Psoas muscle (tissue), 8 donors: ENCODE data around the gene C1QB. TPM values are rescaled to one million over a fixed set of nuclear protein-coding genes. Genes with fewer than 3 reads are reported as not detected.

Experiments
- ATAC-seq, 4 donors: fragments of 200-7000 bp; cut with Tn5 transposase; one replicate each; pipeline ENCODE4 v1.9.1; 2020; ENCODE audit warnings: moderate library complexity in 3 of 4, mild to moderate bottlenecking in 2 of 4
- DNase-seq, 2 donors: peaks; one replicate each; pipeline ENCODE4 v3.0.0-alpha.2; 2020
- H3K27ac ChIP-seq: fragments of 200-600 bp; one replicate; pipeline ENCODE4 v1.8.0; 2022
- H3K27me3 ChIP-seq, 3 donors: fragments of 200-600 bp in 1 of 3; one replicate each; pipeline versions ENCODE4 v1.6.1 to v1.8.0; 2013 to 2022; ENCODE audit warnings: low read length in 2 of 3, mild to moderate bottlenecking in 2 of 3, moderate library complexity in 1 of 3; ENCODE audit not compliant: insufficient read depth in 3 of 3
- H3K36me3 ChIP-seq, 2 donors: fragments of 200-600 bp in 1 of 2; one replicate each; pipeline versions ENCODE4 v1.6.1 to v1.8.0; 2013 to 2022; ENCODE audit warnings: low read depth in 1 of 2, mild to moderate bottlenecking in 1 of 2, moderate library complexity in 1 of 2; ENCODE audit not compliant: insufficient read depth in 1 of 2
- H3K4me1 ChIP-seq: fragments of 200-600 bp; one replicate; pipeline ENCODE4 v1.8.0; 2022
- H3K4me3 ChIP-seq: fragments of 200-600 bp; one replicate; pipeline ENCODE4 v1.8.0; 2022; ENCODE audit warnings: mild to moderate bottlenecking
- H3K9me3 ChIP-seq: fragments of 200-600 bp; one replicate; pipeline ENCODE4 v1.8.0; 2022
- CTCF ChIP-seq: fragments of 200-600 bp; IDR thresholded peaks from one replicate; pipeline ENCODE4 v1.8.0; 2022; ENCODE audit warnings: antibody characterized with exemption
- WGBS, 3 donors: extraction: QIAGEN DNeasy Blood & Tissue Kit; methylation state at CpG; one replicate each; pipeline versions ENCODE4 v1.1.6 to v1.1.7; 2013; 5-methylcytosine and 5-hydroxymethylcytosine counted together
- intact Hi-C, 2 donors: fragments of 100-400 bp; cut with DNase I; formaldehyde crosslinking; loops; one replicate each; pipeline versions ENCODE4 v1.11.0 to v1.14.2; 2022
- polyA plus RNA-seq, 3 donors: library from polyadenylated mRNA; stranded (reverse); fragments of 200-250 nt; gene quantifications; one replicate each; pipeline ENCODE4 v1.2.3, GENCODE V29; 2013
- total RNA-seq, 4 donors: library from RNA; stranded (reverse); fragmentation: NEBNext Ultra II Directional in 2 of 4; extraction: Animal tissue kit (Norgen Biotek cat#: 25700) in 2 of 4; gene quantifications; one replicate each; pipeline versions ENCODE4 v1.2.1 to v1.2.4, GENCODE V29; 2021 to 2023
- donor health status: healthy with polysubstance abuse.
- donor health status: DM: no; HTN: no; CAD: no; lungs with moderate emphysema.
- donor health status: Bipolar disorder and iron deficiency.
- donor health status: healthy.
- donor health status: DM: yes; HTN: yes; CAD: no.
- donor health status: DM: no; HTN: no; CAD: no.
- donor health status: DM: no; HTN: no; CAD: no.
- donor health status: DM: yes; HTN: yes; CAD: no.

Gene C1QB
- total and polyA plus RNA-seq, 7 donors = 14.8 to 47.6 (median 25.6) TPM

GRCh38 chr1:22615886-22616285 is 37.1 kb upstream of the C1QB start:
- peak in 1 of 2 donors; percentile 14 for DNase-seq
- 40 to 45% (median 41%) methylated on average over 2 of the region's 2 CpGs for WGBS, 3 donors
- peaks cover 1 to 68% (median 14%) of the 10 kb centered on the region in 3 donors for H3K27me3 ChIP-seq
- no peak for ATAC-seq
- no peaks in the 10 kb centered on the region for H3K4me1 ChIP-seq
- H3K4me3 ChIP-seq = no peak overlapping the region
- H3K36me3 ChIP-seq = no peaks in the 10 kb centered on the region
- no peak for TF ChIP-seq CTCF
- intact Hi-C loops = no loop called here
- H3K9me3 ChIP-seq = no peaks in the 10 kb centered on the region
- no peak overlapping the region for H3K27ac ChIP-seq

- no peaks in the 10 kb centered on the region for H3K36me3 ChIP-seq
- DNase-seq (peak in 1 of 2 donors; percentile 35), ATAC-seq (no peak)
- H3K4me1 ChIP-seq = no peaks in the 10 kb centered on the region
- intact Hi-C loops = no loop called here
- H3K9me3 ChIP-seq = no peaks in the 10 kb centered on the region
- no peak overlapping the region for H3K27ac ChIP-seq
- H3K27me3 ChIP-seq = peaks cover 3 to 68% (median 16%) of the 10 kb centered on the region in 3 donors
- H3K4me3 ChIP-seq = no peak overlapping the region
- TF ChIP-seq CTCF = no peak
- 42 to 54% (median 44%) methylated on average over 7 to 11 of the region's 11 CpGs for WGBS, 3 donors
These were observed 36.5 kb upstream of the C1QB start for GRCh38 chr1:22616571-22616970.

- H3K27ac ChIP-seq = no peak overlapping the region
- H3K4me1 ChIP-seq = no peaks in the 10 kb centered on the region
- no peaks in the 10 kb centered on the region for H3K36me3 ChIP-seq
- H3K27me3 ChIP-seq = peaks cover 3 to 82% (median 22%) of the 10 kb centered on the region in 3 donors
- H3K9me3 ChIP-seq = no peaks in the 10 kb centered on the region
- no peak for TF ChIP-seq CTCF
- no peak overlapping the region for H3K4me3 ChIP-seq
- intact Hi-C loops = no loop called here
- peak in 1 of 2 donors; percentile 14 for DNase-seq
- WGBS, 3 donors = 17 to 24% (median 18%) methylated on average over 16 of the region's 16 CpGs
- ATAC-seq = no peak
These were observed 35.0 kb upstream of the C1QB start for GRCh38 chr1:22618056-22618455.

- TF ChIP-seq CTCF = no peak
- Histone ChIP-seq H3K27ac (no peak overlapping the region), H3K9me3 (no peaks in the 10 kb centered on the region), H3K27me3 (peaks cover 3 to 81% (median 25%) of the 10 kb centered on the region in 3 donors), H3K4me3 (no peak overlapping the region), H3K4me1 (no peaks in the 10 kb centered on the region), H3K36me3 (no peaks in the 10 kb centered on the region)
- intact Hi-C loops = no loop called here
- DNase-seq = no peak
- ATAC-seq = no peak
- WGBS, 3 donors = 66 to 81% (median 67%) methylated on average over 7 of the region's 7 CpGs
These were observed 33.8 kb upstream of the C1QB start for GRCh38 chr1:22619252-22619651.

- H3K27ac ChIP-seq = no peak overlapping the region
- peaks cover 3 to 81% (median 25%) of the 10 kb centered on the region in 3 donors for H3K27me3 ChIP-seq
- intact Hi-C loops = no loop called here
- TF ChIP-seq CTCF = no peak
- no peaks in the 10 kb centered on the region for H3K9me3 ChIP-seq
- H3K4me3 ChIP-seq = no peak overlapping the region
- WGBS, 3 donors = 41 to 48% (median 45%) methylated on average over 12 of the region's 12 CpGs
- ATAC-seq = no peak
- no peaks in the 10 kb centered on the region for H3K36me3 ChIP-seq
- peak in 1 of 2 donors; percentile 30 for DNase-seq
- no peaks in the 10 kb centered on the region for H3K4me1 ChIP-seq
These were observed 33.2 kb upstream of the C1QB start for GRCh38 chr1:22619798-22620197.
